CD4-positive, alpha-beta T cell treated with Interleukin-12 subunit alpha and Interleukin-12 subunit beta, for 1 hour (primary cell): ENCODE results near the gene TJP2.
A peak's percentile ranks its signal among the peaks of the same experiment; 100 is the strongest.

Experiments used
- DNase-seq: peaks from one replicate; pipeline ENCODE4 v3.0.0-alpha.2; 2020

Gene TJP2

DNA sequence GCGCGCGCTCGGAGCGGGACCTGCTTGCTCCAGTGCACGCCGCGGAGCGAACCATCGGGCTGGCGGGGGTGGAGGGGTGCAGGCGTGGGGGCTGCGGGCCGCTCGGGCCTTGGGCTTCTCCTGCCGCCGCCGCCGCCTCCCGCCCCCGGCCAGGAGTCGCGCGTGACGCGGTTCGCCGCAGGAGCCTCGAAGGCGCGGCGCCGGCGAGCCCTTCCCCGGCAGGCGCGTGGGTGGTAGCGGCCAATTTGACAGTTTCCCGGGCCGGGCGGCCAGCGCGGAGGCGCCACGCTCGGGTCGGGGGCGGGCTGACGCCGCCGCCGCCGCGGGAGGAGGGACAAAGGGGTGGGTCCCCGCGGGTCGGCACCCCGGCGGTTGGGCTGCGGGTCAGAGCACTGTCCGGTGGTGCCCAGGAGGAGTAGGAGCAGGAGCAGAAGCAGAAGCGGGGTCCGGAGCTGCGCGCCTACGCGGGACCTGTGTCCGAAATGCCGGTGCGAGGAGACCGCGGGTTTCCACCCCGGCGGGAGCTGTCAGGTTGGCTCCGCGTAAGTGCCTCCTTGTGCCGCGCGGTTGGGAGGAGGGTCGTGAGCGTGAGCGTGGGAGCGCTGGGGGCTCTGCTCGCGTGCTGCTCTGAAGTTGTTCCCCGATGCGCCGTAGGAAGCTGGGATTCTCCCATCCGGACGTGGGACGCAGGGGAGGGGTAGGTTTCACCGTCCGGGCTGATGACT lies at the start of gene TJP2:
TJP2 (plus strand) TSS at position 387 of the 725 bp plus-strand sequence; CDS start at position 483, 96 bp downstream.
- DNase-seq: peak; percentile 31

- no peak for DNase-seq
Observed at GRCh38 chr9:69130456-69131441, 43.3 kb upstream of the TJP2 start.

DNA sequence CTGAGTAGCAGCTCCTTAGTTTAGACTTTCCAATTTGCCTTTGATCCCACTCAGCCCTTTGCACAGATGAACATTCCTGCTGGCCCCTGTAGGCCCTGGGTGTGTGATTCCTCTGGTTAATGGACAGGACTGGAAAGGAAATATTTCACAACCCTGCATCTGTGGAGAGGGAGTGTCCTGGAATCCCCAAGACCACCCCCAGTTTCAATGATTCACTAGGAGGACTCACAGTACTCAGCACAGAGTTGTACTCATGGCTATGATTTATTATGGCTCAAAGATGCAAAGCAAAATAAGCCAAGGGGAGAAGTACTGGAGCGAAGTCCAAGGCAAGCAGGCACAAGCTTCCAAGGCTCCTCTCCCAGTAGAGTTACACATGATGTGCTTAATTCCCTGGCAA lies 42.4 kb upstream of the TJP2 start:
- no peak for DNase-seq

- no peak for DNase-seq
Observed at GRCh38 chr9:69132361-69132760, 41.7 kb upstream of the TJP2 start.

- DNase-seq: no peak
Observed at GRCh38 chr9:69134412-69134811, 39.7 kb upstream of the TJP2 start.

- no peak for DNase-seq
Observed at GRCh38 chr9:69136185-69136584, 37.9 kb upstream of the TJP2 start.

- no peak for DNase-seq
Observed at GRCh38 chr9:69136779-69137178, 37.3 kb upstream of the TJP2 start.

DNA sequence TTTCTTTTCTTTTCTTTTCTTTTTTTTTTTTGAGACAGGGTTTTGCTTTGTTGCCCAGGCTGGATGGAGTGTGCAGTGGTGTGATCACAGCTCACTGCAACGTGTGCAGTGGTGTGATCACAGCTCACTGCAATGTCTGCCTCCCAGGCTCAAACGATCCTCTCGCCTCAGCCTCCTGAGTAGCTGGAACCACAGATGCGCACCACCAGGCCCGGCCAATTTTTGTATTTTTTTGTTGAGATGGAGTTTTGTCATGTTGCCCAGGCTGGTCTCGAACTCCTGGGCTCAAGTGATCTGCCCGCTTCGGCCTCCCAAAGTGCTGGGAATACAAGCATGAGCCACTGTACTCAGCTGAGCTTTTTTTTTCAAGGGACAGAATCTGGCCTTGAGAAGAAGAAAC lies 36.8 kb upstream of the TJP2 start:
- no peak for DNase-seq

- DNase-seq: no peak
Observed at GRCh38 chr9:69139596-69139995, 34.5 kb upstream of the TJP2 start.

DNA sequence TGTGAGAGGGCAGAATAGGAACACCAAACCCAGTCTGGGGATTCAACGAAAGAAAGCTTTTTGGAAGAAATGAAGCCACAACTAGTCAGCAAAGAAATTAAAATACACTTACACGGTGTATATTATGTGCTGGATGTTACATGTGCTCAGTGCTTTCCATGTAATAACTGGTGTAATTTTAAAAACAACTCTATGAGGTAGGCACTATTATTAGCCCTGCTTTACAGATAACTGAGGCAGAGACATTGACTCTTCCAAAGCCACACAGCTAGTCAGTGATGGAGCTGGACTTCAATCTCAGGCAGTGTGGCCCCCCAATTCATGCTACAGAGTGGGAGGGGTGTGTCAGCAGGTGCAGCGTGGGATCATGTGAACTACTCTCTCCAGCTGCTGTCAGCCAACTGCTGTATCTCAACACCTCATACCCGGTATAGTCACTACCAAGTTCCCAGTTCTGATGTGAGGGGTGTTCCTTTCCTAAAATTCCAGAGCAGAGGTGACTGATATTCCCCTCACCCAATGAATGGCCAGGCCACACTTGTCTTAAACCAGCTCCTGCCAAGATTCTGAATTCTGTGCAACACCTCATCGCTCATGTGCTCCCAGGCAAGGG lies 33.8 kb upstream of the TJP2 start:
- DNase-seq: no peak

- no peak for DNase-seq
Observed at GRCh38 chr9:69141851-69142250, 32.2 kb upstream of the TJP2 start.

DNA sequence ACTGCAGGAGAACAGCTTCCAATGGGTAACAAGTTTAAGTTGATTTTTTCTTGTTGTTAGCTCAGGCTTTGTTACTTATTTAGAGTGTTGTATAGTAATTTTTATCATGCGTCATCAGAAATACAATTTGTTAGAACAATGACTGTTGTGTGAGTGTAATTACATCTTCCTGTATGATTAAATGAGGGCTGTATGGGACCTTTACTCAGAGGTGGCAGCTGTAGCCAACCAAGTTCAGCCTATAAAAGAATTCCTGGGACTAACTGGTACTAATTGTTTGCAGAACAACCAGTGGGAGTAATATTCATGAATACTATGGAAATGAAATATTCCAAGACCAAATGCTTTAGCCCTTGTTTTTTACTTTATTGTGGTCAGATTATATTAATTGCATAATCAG lies 30.8 kb upstream of the TJP2 start:
- DNase-seq: no peak

DNA sequence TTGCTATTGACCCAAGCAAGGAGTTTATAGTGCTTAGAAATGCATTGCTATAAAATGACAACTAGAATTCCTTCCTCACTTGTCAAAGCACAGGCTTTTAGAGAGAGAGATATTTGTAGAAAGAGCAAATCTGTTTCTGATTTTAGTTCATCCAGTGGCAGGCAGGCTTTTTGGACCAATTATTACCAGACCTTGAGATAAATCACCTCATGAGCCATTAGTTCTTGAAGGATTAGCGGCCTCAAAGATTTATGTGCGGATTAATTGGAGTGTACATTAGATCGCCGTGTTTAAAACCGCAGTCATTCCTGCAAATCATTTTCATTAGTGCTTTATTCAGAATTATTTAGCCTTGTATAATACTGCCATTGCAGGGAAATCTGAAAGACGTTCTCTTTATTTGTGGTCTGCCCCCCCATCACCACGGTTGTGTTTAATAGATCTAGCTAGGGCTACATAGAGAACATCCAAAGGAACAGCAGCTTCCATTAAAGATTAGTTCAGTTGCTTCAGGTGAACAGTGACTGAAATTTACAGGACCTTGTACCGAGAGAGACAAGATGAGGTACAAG lies 28.8 kb upstream of the TJP2 start:
- no peak for DNase-seq

DNA sequence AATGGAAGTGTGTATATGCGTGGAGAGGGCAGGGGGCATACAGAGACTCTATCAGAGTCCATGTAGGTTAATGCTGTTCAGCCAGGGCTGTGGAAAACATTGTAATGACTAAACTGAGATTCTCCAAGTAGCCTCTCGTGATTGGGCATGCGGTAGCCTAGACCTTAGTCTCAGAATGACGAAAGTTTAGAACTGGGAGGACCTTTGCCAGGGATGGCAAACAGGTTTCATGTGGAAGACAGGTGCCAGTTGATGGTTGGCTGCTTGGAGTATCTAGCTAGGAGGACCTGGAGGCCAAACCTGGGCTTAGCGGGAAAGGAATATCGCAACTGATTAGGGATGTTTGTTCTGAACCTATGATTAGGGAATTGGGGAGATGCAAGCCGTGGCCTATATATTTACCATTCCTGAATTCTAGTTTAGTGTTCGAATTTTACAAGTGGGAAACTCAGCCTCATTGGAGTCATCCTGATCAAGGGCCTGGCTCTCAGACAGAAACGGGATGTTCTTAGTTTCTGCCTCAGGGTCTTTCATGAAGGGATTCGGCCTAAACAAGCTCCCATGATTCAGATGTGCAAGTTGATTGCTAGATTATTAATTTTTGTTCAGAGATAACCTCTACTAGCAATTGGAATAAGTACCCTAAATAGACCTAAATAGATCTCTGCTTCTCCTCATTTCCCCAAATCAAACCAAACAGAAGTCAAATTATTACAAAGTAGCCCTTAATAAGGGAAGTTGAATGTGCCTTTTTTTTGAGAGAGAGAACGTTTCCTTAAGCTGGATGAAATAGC lies 26.8 kb upstream of the TJP2 start:
- no peak for DNase-seq

DNA sequence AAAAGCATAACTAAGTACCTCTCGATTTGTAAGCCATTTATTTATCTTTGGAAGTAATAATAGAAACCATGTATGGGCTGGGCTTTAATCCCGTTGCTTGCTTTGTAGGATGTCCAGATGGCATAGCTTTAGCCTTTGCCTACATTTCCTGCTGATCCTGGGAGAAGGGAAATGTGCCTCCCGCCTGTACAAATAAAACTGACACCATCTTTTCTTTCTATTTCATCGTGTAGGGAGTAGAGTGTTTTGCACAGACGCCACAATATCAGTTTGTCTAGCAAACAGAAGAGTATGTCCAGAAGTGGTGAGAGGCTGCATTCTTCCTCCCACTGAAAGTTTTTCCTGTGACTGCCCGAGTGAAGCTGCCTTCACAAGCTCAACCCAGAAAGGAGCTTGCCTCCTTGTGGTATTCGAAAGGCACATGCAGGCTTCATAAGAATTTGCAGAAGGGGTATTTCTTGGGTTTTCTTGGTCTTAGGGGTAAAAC lies 24.7 kb upstream of the TJP2 start:
- DNase-seq: no peak

DNA sequence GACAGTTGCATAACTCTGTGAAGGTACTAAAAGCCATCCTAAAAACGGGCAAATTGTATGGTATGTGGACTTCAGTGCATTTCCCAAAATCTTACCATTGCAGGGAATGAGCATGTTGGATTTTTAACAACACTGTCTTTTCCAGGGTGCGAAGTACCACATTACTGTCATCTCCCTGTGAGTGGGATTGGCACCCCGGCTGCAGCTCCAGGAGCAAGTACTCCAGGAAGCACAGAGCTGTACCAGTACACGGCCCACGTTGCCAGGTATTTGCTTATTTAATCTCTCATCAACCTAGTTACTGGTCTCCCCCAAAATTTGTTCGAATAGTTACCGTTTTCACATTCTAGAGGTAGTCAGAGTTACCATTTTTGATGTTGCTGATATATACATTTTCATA lies 22.6 kb upstream of the TJP2 start:
- DNase-seq: no peak

DNA sequence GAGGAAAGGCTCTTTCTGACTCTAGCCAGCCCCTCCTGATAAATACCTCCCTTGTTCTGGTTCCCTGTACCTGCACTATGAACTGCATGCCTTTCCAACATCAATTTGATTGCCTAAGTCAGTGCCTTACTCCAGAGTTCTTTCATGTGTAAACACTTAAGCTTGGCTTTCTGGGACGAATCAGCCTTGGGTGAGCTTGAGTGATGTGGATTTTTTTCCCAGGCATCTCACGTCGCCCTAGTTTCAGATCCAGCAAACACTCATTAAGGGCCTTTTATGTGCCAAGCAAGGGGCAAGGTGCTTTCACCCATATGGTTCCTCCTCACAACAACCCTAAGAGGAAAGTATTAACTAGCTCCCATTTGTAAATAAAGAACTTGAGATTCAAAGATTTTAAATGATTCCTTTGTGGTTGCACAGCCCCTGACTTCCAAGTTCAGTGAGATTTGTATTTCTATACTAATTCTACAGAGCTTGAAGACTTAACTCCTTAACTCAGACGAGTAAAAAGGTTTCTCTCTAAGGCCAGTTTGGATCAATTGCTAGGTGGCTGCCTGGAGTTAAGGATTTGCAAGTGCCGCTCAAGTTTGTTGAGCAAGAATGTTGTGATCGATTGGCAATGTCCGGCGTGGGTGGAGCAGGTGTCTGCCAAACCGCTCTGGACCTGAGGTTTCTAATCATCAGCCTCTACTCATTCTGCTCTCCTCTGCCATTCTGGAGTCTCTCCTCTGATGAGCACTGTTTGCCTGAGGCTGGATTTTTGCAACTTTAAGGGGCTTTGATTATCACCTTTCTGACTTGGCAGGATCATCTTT lies 20.2 kb upstream of the TJP2 start:
- no peak for DNase-seq

- DNase-seq: no peak
Observed at GRCh38 chr9:69155341-69156030, 18.6 kb upstream of the TJP2 start.

DNA sequence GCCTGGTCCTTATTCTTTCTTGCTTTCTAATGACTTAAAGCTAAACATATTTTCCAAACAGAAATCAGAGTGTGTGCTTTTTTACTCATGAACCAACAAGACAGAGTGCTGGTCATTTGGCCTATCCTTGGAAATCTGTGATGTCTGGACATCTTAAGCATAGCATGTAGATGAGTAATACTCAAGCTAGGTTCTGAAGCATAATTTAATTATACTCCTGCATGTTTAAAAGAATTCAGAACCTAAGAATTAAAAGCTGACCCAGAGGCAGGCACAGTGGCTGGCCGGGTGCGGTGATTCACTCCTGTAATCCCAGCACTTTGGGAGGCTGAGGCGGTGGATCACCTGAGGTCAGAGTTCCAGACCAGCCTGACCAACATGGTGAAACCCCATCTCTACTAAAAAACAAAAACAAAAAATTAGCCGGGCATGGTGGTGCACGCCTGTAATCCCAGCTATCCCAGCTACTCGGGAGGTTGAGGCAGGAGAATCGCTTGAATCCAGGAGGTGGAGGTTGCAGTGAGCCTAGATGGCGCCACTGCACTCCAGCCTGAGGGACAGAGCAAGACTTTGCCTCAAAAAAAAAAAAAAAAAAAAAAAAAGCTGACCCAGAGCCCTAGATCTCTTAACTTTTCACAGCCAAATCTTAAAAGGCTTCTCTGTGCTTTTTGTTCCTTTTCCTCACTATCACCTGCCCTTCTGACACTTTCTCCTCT lies 16.2 kb upstream of the TJP2 start:
- no peak for DNase-seq

GRCh38 chr9:69158471-69158870 lies 15.6 kb upstream of the TJP2 start:
- no peak for DNase-seq
